RWPE1 (cell line): ENCODE results near the gene GP1BA.

ENCODE experiments used
- CTCF ChIA-PET: fragments of 350-600 bp; sonication (Branson Sonifier 250); formaldehyde crosslinking; extraction: SDS; loops from one replicate; lab custom pipeline; 2021; lab: Yijun Ruan, JAX
- POLR2A ChIA-PET: fragments of 400-600 bp; formaldehyde crosslinking; extraction: SDS; loops from one replicate; lab custom pipeline; 2020; ENCODE audit warnings: antibody characterized with exemption; ENCODE audit not compliant: low non-redundant PET; lab: Yijun Ruan, JAX
- DNase-seq: peaks from one replicate; pipeline ENCODE4 v3.0.0; 2012; ENCODE audit warnings: low spot score
- H3K27ac ChIP-seq: fragments of 450-650 bp; 2 replicates; pipeline ENCODE4 v1.5.1; 2017
- CTCF ChIP-seq: fragments of 450-650 bp; conservative IDR thresholded peaks from 2 replicates; pipeline ENCODE4 v1.5.1; 2017; ENCODE audit warnings: low read depth, mild to moderate bottlenecking

GP1BA gene

DNA sequence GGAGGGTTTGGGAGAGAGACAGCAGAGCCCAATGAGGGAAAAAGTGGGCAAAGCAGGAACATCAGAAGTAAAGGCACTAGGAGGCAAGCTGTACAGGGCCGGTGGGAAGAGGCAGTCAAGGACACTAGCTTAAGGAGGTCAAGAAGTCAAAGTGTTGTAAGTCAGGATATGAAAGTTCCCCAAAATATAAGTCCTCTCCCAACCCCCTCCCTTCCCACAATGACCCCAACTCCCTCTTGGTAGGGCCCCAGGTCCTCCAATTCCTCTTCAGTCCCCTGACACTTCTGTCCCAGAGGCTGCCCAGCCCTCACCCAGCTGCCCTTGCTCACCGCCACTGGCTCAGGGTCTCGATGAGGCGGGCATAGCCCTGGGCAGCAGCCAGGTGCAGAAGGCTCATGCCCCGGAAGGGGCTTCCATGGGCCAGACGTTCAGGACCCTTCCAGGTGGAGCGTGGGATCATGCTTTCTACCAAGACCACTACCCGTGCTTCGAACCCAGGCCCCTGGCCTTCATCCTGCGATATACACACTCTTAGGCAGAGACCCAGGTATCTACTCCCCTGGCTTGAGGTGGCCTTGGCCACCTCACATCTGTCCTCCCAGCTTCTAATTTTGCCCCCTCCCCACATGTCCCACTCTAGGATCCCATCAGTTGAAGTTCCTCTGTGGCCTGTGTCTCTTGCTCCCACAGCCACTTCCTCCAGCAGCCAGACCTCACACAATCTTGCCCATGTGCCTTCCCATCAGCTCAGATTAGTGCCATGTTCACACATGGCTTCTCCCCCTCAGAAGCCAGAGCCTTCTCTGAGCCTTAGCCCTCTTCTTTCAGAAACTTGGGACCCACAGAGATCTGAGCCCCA lies 41.4 kb downstream of the GP1BA start:
- no peak for TF ChIP-seq CTCF
- no peak for DNase-seq
- H3K27ac ChIP-seq, result peak overlapping the region; percentile 31
- POLR2A ChIA-PET, result no interaction called here
- CTCF ChIA-PET, result interaction anchor here (0.7 kb wide), 1 partner anchor 56 kb away, joined by 4 read pairs; no protein-coding TSS in a partner anchor

DNA sequence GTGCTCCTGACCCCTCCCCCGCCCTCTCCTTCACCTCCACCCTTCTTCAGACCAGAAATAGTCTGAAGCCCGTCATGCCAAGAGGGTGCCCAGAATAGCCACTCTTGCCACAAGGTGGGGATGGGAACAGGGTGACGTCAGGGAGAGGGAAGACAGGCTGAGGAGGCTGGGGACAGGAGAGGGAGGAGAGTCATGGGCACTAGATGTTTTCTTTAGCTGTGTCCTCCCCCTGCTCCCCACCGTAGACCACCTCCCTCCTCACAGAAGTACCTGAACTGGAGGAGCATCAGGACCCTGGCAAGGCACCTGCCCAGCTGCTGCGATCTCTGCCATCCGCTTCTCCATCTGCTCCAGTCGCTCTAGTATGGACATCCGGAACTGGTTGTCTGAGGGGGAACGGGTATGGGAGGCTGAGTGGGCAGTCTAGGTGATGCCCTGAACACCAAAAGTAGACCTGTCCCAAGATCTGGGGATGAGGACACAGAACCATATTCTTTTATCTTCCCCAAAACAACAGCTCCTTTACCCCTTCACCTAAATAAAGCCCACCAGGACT lies 42.1 kb downstream of the GP1BA start:
- ChIA-PET POLR2A (no interaction called here), CTCF (no interaction called here)
- DNase-seq, result no peak
- peak overlapping the region; percentile 31; the same call in 1 of the 2 replicates for H3K27ac ChIP-seq
- no peak for TF ChIP-seq CTCF

GRCh38 chr17:4978726-4979125 lies 46.6 kb downstream of the GP1BA start:
- POLR2A ChIA-PET, result no interaction called here
- TF ChIP-seq CTCF, result no peak
- H3K27ac ChIP-seq, result no peak overlapping the region
- DNase-seq, result no peak
- CTCF ChIA-PET, result interaction anchor here (0.6 kb wide), 1 partner anchor 70 kb away, joined by 3 read pairs; no protein-coding TSS in a partner anchor

DNA sequence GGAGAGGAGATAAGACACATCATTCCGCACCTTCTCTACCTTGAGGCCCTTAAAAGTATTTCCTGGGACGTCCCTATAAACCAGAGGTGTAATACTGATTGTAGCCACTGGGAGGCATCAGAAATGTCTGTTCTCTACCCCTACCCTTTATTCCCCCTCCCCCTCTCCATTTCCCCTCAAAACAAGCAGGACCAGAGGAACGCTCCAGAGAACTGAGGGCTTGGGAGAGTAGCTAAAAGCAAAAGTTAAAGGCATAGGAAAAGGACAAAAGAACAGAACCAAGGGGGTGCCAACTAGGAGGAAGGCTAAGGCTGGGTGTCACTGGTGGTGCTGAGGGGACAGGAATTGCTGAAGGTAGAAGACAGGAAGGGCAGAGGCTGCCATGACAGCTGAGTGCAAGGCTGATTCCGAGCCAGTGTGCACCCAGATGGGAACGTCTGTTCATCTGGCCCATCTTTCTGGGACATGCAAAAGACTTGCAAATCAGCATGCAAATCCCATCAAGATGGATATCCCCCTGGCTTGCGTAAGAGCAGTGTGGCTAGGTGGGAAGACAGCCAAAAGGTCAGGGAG lies 48.7 kb downstream of the GP1BA start:
- TF ChIP-seq CTCF, result peak; percentile 60
- POLR2A ChIA-PET, result no interaction called here
- CTCF ChIA-PET, result interaction anchor here (0.6 to 2.1 kb wide), 5 partner anchors 9 to 50 kb away, joined by 3 to 8 read pairs (median 4); no protein-coding TSS in a partner anchor
- peak; percentile 26 for DNase-seq
- peak overlapping the region; percentile 33; the same call in 1 of the 2 replicates for H3K27ac ChIP-seq

DNA sequence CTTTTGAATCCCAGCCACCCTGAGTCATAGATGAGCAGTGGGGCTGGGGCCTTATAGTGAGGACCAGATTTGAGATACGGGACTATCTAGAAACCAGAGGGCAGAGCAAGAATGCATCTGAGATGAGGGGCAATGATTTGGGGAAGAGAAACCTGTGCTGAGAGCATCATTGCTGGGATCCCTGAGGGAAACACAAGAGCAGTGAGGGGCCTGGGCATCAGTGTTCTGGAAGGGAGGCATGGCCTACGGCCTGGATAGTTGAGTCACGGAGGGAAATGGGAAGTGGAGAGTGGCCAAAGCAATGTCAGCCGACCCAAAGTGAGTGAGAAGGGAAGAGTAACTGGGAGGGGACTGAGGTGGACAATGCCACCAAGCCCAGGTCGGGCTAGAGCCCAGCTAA lies 50.2 kb downstream of the GP1BA start:
- CTCF ChIA-PET, result no interaction called here
- H3K27ac ChIP-seq, result peak overlapping the region; percentile 33
- DNase-seq, result no peak
- POLR2A ChIA-PET, result no interaction called here
- TF ChIP-seq CTCF, result no peak
